Progenitor cell of endocrine pancreas (in vitro differentiated cells): ENCODE data around the gene PARVA. TPM values are rescaled to one million over a fixed set of nuclear protein-coding genes. Genes with fewer than 3 reads are reported as not detected.

Source experiments
- DNase-seq: peaks from one replicate; pipeline ENCODE4 v3.0.0; 2021; ENCODE audit warnings: low spot score; ENCODE audit not compliant: unreplicated experiment
- H3K27ac Mint-ChIP-seq: 2 replicates; pipeline ENCODE4 v1.8.0; 2021; ENCODE audit warnings: mild to moderate bottlenecking, moderate library complexity, mixed read lengths
- H3K27me3 Mint-ChIP-seq: 2 replicates; pipeline ENCODE4 v1.8.0; 2021; ENCODE audit warnings: mixed read lengths
- H3K36me3 Mint-ChIP-seq: 2 replicates; pipeline ENCODE4 v1.8.0; 2022; ENCODE audit warnings: mixed read lengths; ENCODE audit not compliant: insufficient read depth
- H3K4me1 Mint-ChIP-seq: 2 replicates; pipeline ENCODE4 v1.8.0; 2021; ENCODE audit warnings: low read depth, mixed read lengths
- H3K4me3 Mint-ChIP-seq: 2 replicates; pipeline ENCODE4 v1.8.0; 2021; ENCODE audit warnings: low read depth, mild to moderate bottlenecking, moderate library complexity, mixed read lengths
- H3K9me3 Mint-ChIP-seq: 2 replicates; pipeline ENCODE4 v1.8.0; 2021; ENCODE audit warnings: low read depth, mixed read lengths
- long read RNA-seq: library from polyadenylated mRNA; unstranded; transcript quantifications from one replicate; pipeline ENCODE4 v2.0.0, GENCODE V29; 2020
- total RNA-seq: library from RNA; stranded (reverse); gene quantifications from 2 replicates; pipeline ENCODE4 v1.2.1, GENCODE V29; 2021
- TF ChIP-seq, protein P1 (sequence below): fragments of 200-600 bp; sonication (generic); IDR thresholded peaks from one replicate; pipeline ENCODE4 v1.5.0; 2021; ENCODE audit warnings: antibody characterized with exemption, mild to moderate bottlenecking; ENCODE audit not compliant: unreplicated experiment

PARVA gene, protein sequence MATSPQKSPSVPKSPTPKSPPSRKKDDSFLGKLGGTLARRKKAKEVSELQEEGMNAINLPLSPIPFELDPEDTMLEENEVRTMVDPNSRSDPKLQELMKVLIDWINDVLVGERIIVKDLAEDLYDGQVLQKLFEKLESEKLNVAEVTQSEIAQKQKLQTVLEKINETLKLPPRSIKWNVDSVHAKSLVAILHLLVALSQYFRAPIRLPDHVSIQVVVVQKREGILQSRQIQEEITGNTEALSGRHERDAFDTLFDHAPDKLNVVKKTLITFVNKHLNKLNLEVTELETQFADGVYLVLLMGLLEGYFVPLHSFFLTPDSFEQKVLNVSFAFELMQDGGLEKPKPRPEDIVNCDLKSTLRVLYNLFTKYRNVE
- total RNA-seq: 49.3 and 50.2 TPM in 2 replicates
- long read RNA-seq, full-length matches to known transcripts: 102 of 144 reads
- long read RNA-seq, partial matches to known transcripts: 16 of 144 reads
- long read RNA-seq, other reads (novel, unspliced or antisense): 26 of 144 reads

DNA sequence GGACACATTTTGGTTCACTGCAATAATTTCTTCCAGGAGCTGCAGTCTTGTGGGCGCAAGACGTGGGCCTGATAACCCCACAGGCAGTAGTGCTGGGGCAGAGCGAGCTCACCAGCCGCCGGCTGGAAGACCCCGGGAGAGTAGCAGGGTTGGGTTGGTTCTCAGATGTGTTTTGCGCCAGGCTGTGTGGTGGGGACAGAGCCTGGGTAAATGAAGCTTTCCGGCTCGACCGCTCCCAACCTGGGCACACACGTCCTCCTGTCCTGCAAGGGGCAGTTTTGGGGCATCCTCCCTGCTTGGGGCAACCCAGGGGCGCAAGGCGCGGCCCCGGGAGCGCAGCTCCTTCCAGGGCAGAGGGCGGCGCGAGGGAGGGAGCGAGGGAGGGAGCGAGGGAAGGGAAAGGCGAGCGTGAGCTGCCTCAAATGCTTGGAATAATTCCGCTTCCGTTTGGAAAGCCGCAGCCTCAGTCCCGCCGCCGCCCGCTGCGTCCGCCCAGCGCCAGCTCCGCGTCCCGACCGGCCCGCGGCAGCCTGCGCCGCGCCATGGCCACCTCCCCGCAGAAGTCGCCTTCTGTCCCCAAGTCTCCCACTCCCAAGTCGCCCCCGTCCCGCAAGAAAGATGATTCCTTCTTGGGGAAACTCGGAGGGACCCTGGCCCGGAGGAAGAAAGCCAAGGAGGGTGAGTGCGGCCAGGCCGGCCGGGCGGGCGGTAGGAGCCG is at the start of gene PARVA:
Gene PARVA, plus strand, starts transcription at position 466 of the 718 bp plus-strand sequence. Its CDS starts 77 bp downstream, at position 543.
- Mint-ChIP-seq H3K36me3 (peaks cover 1% of the 10 kb centered on the region), H3K27ac (peak within 1 kb of the TSS; percentile 98), H3K9me3 (no peaks in the 10 kb centered on the region), H3K4me1 (peaks cover 31% of the 10 kb centered on the region), H3K4me3 (peak within 1 kb of the TSS; percentile 92), H3K27me3 (no peaks in the 10 kb centered on the region)
- DNase-seq: peak; percentile 60
- TF ChIP-seq, protein P1, sequence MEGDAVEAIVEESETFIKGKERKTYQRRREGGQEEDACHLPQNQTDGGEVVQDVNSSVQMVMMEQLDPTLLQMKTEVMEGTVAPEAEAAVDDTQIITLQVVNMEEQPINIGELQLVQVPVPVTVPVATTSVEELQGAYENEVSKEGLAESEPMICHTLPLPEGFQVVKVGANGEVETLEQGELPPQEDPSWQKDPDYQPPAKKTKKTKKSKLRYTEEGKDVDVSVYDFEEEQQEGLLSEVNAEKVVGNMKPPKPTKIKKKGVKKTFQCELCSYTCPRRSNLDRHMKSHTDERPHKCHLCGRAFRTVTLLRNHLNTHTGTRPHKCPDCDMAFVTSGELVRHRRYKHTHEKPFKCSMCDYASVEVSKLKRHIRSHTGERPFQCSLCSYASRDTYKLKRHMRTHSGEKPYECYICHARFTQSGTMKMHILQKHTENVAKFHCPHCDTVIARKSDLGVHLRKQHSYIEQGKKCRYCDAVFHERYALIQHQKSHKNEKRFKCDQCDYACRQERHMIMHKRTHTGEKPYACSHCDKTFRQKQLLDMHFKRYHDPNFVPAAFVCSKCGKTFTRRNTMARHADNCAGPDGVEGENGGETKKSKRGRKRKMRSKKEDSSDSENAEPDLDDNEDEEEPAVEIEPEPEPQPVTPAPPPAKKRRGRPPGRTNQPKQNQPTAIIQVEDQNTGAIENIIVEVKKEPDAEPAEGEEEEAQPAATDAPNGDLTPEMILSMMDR: no peak

DNA sequence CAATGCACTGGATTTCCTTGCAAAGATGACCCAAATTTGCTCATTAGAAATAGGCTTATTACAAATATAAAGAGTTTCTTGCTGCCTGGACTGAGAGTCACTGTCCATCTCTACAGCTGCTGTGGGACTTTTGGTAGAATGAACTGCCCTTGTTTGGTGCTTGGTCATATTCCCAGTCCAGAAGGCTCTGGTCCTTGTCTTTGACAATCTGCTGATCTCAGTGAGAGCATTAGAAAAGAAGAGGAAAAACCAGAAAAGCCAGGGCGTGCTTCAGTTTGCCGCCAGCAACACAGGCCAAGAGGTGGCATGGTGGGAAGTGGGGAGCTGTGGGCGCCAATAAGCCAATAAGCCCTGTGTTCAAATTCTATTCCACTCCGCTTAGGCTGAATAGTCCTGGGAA is 48.2 kb upstream of the PARVA start:
- no peak for DNase-seq
- no peaks in the 10 kb centered on the region for H3K9me3 Mint-ChIP-seq
- no peak overlapping the region for H3K4me3 Mint-ChIP-seq
- H3K27me3 Mint-ChIP-seq: peaks cover 11% of the 10 kb centered on the region
- TF ChIP-seq, protein P1: no peak
- peaks cover 11% of the 10 kb centered on the region for H3K4me1 Mint-ChIP-seq
- H3K27ac Mint-ChIP-seq: no peak overlapping the region
- H3K36me3 Mint-ChIP-seq: no peaks in the 10 kb centered on the region

DNA sequence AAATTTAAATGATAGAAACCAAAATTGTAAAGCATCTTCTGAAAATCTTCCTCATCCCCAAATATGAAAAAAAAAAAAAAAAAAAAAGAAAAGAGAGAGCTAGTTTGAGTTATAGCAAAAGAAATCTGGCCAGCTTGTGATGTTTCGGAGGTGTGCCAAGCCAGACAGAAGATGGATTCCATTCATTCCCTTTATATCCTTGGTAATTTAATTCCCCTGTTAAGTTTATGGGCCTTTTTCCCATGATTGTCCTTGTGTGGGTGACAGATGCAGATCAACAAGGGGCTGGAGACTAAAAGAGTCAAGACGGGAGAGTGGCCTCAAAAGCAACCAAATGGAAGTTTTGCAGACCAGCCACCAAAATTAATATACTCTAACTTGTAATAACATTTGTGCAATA is 47.6 kb upstream of the PARVA start:
- DNase-seq: no peak
- no peaks in the 10 kb centered on the region for H3K9me3 Mint-ChIP-seq
- H3K36me3 Mint-ChIP-seq: no peaks in the 10 kb centered on the region
- H3K27ac Mint-ChIP-seq: no peak overlapping the region
- H3K4me1 Mint-ChIP-seq: peaks cover 11% of the 10 kb centered on the region
- no peak overlapping the region for H3K4me3 Mint-ChIP-seq
- TF ChIP-seq, protein P1: no peak
- H3K27me3 Mint-ChIP-seq: peaks cover 11% of the 10 kb centered on the region

DNA sequence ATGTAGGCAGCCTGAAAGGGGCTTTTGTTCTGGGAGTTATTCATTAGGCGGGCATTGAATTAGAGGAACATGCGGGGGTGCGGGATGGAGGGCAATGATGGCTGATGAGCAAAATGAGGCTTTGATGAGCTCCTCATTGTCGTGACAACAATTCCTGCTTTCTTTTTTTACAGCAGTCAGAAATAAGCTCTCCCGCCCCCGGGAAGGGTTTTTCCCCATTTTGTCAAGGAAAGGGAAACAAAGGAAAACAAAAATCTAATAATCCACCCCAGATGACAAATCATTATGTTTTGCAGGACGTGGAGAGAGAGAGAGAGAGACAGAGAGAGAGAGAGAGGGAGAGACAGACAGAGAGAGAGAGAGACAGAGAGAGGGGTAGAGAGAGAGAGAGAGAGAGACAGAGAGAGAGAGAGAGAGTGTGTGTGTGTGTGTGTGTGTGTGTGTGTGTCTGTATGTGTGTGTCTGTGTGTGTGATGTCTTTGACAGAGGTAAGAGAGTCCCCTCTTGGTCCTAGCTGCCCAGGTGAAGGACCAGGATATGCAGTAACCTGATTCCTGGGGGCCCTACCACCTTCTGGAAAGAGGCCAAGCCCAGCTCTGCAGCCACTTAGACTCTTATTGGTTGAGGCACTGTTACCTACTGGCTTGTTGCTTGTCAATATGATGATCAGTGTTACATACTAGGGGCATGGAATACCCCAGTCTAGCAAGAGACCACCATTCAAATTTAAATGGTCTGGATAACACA is 46.7 kb upstream of the PARVA start:
- H3K27ac Mint-ChIP-seq: no peak overlapping the region
- no peak overlapping the region for H3K4me3 Mint-ChIP-seq
- TF ChIP-seq, protein P1: no peak
- no peaks in the 10 kb centered on the region for H3K9me3 Mint-ChIP-seq
- H3K4me1 Mint-ChIP-seq: peaks cover 11% of the 10 kb centered on the region
- no peaks in the 10 kb centered on the region for H3K36me3 Mint-ChIP-seq
- H3K27me3 Mint-ChIP-seq: peaks cover 11% of the 10 kb centered on the region
- DNase-seq: no peak
